Measurements from ENCODE around the gene FOXO1. TPM values are rescaled to one million over a fixed set of nuclear protein-coding genes. Genes with fewer than 3 reads are reported as not detected.

The FOXO1 gene
- total RNA-seq, 1 experiment from 2014 or later = 37.7 TPM

DNA sequence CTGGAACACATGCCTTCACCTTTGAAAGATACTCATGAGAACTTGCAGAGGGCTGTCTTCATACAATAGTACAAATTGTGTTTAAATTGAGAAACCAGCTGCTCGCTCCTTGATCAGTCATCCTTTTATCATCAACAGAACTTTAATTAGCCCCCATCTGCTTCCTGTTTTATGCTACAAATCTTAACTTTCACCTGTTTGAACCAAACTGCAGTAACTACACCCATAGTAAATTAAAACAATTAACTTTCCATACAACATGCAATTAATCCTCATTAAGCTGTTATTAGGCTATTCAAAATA lies 85.2 kb downstream of the FOXO1 start:
- TF ChIP-seq CTCF (IDR thresholded peaks at IDR 0.05; ENCODE audit: unreplicated experiment) = no peak
- H3K4me1 Mint-ChIP-seq (ENCODE audit: insufficient read depth, unreplicated experiment) = peaks cover 48% of the 10 kb centered on the region
- BruUV-seq (replicated peaks) = no TSS peak
- H3K4me3 Mint-ChIP-seq (ENCODE audit: unreplicated experiment) = no peak overlapping the region
- POLR2A ChIA-PET = interaction anchor here (0.6 to 1.4 kb wide), 4 partner anchors 10 to 248 kb away, joined by 3 to 6 read pairs (median 3); no protein-coding TSS in a partner anchor
- peaks cover 81% of the 10 kb centered on the region for H3K36me3 Mint-ChIP-seq (ENCODE audit: insufficient read depth, unreplicated experiment)
- no peak for DNase-seq (ENCODE audit: unreplicated experiment)
- no peaks in the 10 kb centered on the region for H3K9me3 Mint-ChIP-seq (ENCODE audit: unreplicated experiment)
- no peaks in the 10 kb centered on the region for H3K27me3 Mint-ChIP-seq (ENCODE audit: insufficient read depth, unreplicated experiment)
- no peak overlapping the region for H3K27ac Mint-ChIP-seq (ENCODE audit: low read depth, unreplicated experiment)
- intact Hi-C loops (cut with micrococcal nuclease) = no loop called here
- CTCF ChIA-PET = no interaction called here

DNA sequence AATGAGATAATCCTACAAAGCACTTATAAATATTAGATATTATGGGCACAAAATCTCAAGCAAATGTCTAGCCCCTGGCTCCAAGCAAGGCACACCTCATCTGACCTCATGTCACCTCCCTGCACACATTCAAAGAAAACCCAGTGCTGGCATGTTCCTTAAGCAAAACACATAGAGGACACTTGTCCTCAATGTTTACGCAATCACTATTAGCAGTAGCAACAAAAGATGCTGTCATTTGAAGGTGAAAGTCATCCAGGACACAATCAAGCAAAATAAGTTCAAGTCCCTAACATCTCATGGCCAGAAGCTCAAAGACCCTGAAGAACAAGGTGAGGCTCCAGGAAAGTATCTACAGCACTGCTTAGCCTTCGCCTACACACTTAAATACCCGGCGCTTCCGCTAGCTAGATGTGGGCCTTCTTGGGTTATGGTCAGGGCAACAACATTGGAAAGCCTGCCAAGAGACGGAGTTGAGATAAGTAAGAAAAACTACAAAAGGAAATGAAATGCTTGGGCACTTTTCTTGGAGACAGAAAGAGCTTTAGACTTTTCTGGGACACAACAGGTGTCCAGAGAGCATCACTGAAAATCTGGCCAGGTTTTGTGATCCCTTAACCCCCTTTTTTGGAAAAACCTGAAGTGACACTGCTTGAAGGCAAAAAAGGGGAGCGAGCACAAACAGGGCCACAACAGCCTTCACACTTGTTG lies 85.7 kb downstream of the FOXO1 start:
- H3K4me3 Mint-ChIP-seq (ENCODE audit: unreplicated experiment) = no peak overlapping the region
- H3K36me3 Mint-ChIP-seq (ENCODE audit: insufficient read depth, unreplicated experiment) = peaks cover 80% of the 10 kb centered on the region
- peaks cover 48% of the 10 kb centered on the region for H3K4me1 Mint-ChIP-seq (ENCODE audit: insufficient read depth, unreplicated experiment)
- no peaks in the 10 kb centered on the region for H3K27me3 Mint-ChIP-seq (ENCODE audit: insufficient read depth, unreplicated experiment)
- ChIA-PET POLR2A (interaction anchor here (0.6 to 1.4 kb wide), 3 partner anchors 10 to 248 kb away, joined by 3 to 6 read pairs (median 3); no protein-coding TSS in a partner anchor), CTCF (no interaction called here)
- intact Hi-C loops (cut with micrococcal nuclease) = no loop called here
- BruUV-seq (replicated peaks) = no TSS peak
- DNase-seq (ENCODE audit: unreplicated experiment) = no peak
- H3K27ac Mint-ChIP-seq (ENCODE audit: low read depth, unreplicated experiment) = no peak overlapping the region
- no peak for TF ChIP-seq CTCF (IDR thresholded peaks at IDR 0.05; ENCODE audit: unreplicated experiment)
- H3K9me3 Mint-ChIP-seq (ENCODE audit: unreplicated experiment) = no peaks in the 10 kb centered on the region

DNA sequence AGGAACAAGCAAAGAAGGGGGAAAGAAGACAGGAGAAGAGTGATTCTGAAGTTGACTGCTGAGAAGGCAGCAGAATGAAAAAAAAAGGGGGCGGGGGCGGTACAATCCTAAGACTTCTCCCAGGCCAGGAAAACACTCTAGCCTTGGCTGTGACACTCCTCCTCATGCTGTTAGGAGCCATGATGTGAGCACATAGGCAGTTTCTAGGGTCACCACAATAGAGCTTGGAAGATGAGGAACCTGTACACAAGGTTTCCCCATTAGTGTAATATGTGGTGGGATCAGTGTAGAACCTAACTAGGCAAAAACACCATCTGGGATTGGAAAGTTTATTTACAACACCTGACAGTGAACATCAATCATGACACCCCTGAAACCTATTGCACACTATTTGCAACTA lies 86.9 kb downstream of the FOXO1 start:
- H3K4me1 Mint-ChIP-seq (ENCODE audit: insufficient read depth, unreplicated experiment) = peaks cover 47% of the 10 kb centered on the region
- no peak overlapping the region for H3K4me3 Mint-ChIP-seq (ENCODE audit: unreplicated experiment)
- BruUV-seq (replicated peaks) = no TSS peak
- ChIA-PET POLR2A (interaction anchor here (0.9 kb wide), 1 partner anchor 26 kb away, joined by 3 read pairs; no protein-coding TSS in a partner anchor), CTCF (no interaction called here)
- no peaks in the 10 kb centered on the region for H3K9me3 Mint-ChIP-seq (ENCODE audit: unreplicated experiment)
- TF ChIP-seq CTCF (IDR thresholded peaks at IDR 0.05; ENCODE audit: unreplicated experiment) = no peak
- intact Hi-C loops (cut with micrococcal nuclease) = no loop called here
- peaks cover 87% of the 10 kb centered on the region for H3K36me3 Mint-ChIP-seq (ENCODE audit: insufficient read depth, unreplicated experiment)
- H3K27me3 Mint-ChIP-seq (ENCODE audit: insufficient read depth, unreplicated experiment) = no peaks in the 10 kb centered on the region
- DNase-seq (ENCODE audit: unreplicated experiment) = no peak
- no peak overlapping the region for H3K27ac Mint-ChIP-seq (ENCODE audit: low read depth, unreplicated experiment)

DNA sequence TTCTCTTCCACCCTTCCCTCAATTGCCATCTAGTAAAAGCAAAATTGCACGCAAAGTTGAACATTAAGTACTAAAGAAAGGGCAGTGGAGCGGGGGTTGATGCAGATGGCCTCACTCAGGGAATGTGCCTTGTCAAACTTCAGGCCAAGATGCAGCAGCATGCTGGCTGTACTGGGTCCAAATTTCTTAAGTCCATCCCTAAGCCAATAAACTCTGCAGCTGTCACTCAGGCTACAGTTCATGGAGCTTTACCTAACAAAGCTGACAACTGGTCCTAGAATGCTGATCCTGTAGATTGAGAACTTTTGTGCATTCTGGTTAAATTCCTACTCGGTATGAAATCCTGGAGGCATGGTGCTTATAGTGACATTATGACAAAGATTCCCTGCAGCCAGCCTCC lies 88.4 kb downstream of the FOXO1 start:
- ChIA-PET POLR2A (interaction anchor here (0.5 kb wide), 1 partner anchor 679 kb away, joined by 6 read pairs; no protein-coding TSS in a partner anchor), CTCF (interaction anchor here (0.6 kb wide), 1 partner anchor 996 kb away, joined by 3 read pairs; no protein-coding TSS in a partner anchor)
- no peak for TF ChIP-seq CTCF (IDR thresholded peaks at IDR 0.05; ENCODE audit: unreplicated experiment)
- Mint-ChIP-seq H3K27ac (ENCODE audit: low read depth, unreplicated experiment) (no peak overlapping the region), H3K36me3 (ENCODE audit: insufficient read depth, unreplicated experiment) (peaks cover 86% of the 10 kb centered on the region), H3K4me3 (ENCODE audit: unreplicated experiment) (no peak overlapping the region), H3K9me3 (ENCODE audit: unreplicated experiment) (no peaks in the 10 kb centered on the region), H3K4me1 (ENCODE audit: insufficient read depth, unreplicated experiment) (peaks cover 40% of the 10 kb centered on the region), H3K27me3 (ENCODE audit: insufficient read depth, unreplicated experiment) (no peaks in the 10 kb centered on the region)
- DNase-seq (ENCODE audit: unreplicated experiment) = no peak
- intact Hi-C loops (cut with micrococcal nuclease) = no loop called here
- no TSS peak for BruUV-seq (replicated peaks)
